H9 (cell line): ENCODE measurements around the gene GAP43. TPM values are rescaled to one million over a fixed set of nuclear protein-coding genes. Genes with fewer than 3 reads are reported as not detected.

ENCODE experiments used
- DNase-seq: peaks from one replicate; pipeline ENCODE4 v3.0.0-alpha.2; 2017
- H2AFZ ChIP-seq: one replicate; pipeline ENCODE4 v1.6.1; 2013; ENCODE audit warnings: mild to moderate bottlenecking, low read length, control low read depth, moderate library complexity
- H2AK5ac ChIP-seq: 2 replicates; pipeline ENCODE4 v1.6.1; 2013; ENCODE audit warnings: low read length, control low read depth, mixed read lengths; ENCODE audit not compliant: insufficient read length
- H2BK120ac ChIP-seq: one replicate; pipeline ENCODE4 v1.6.1; 2013; ENCODE audit warnings: low read depth, mild to moderate bottlenecking, low read length, control low read depth, inconsistent platforms; ENCODE audit not compliant: poor library complexity, severe bottlenecking
- H2BK12ac ChIP-seq: 2 replicates; pipeline ENCODE4 v1.6.1; 2013; ENCODE audit warnings: low read length, control low read depth, mixed read lengths, low read depth; ENCODE audit not compliant: insufficient read length
- H2BK15ac ChIP-seq: 2 replicates; pipeline ENCODE4 v1.6.1; 2013; ENCODE audit warnings: low read depth, low read length, control low read depth
- H2BK20ac ChIP-seq: one replicate; pipeline ENCODE4 v1.6.1; 2013; ENCODE audit warnings: low read depth, mild to moderate bottlenecking, low read length, control low read depth, inconsistent platforms; ENCODE audit not compliant: poor library complexity, severe bottlenecking
- H2BK5ac ChIP-seq: 2 replicates; pipeline ENCODE4 v1.6.1; 2013; ENCODE audit warnings: low read length, control low read depth, mixed read lengths; ENCODE audit not compliant: insufficient read length
- H3K14ac ChIP-seq: 2 replicates; pipeline ENCODE4 v1.6.1; 2013; ENCODE audit warnings: low read length, control low read depth; ENCODE audit not compliant: insufficient read depth
- H3K18ac ChIP-seq: 2 replicates; pipeline ENCODE4 v1.6.1; 2013; ENCODE audit warnings: low read depth, mild to moderate bottlenecking, mixed read lengths, low read length, control low read depth; ENCODE audit not compliant: insufficient read length
- H3K23ac ChIP-seq: 2 replicates; pipeline ENCODE4 v1.6.1; 2013; ENCODE audit warnings: low read length, control low read depth, mixed read lengths, low read depth; ENCODE audit not compliant: insufficient read length
- H3K23me2 ChIP-seq: 2 replicates; pipeline ENCODE4 v1.6.1; 2013; ENCODE audit warnings: low read depth, mild to moderate bottlenecking, mixed read lengths, low read length, control low read depth; ENCODE audit not compliant: insufficient read length, poor library complexity, severe bottlenecking
- H3K27ac ChIP-seq: 2 replicates; pipeline ENCODE4 v1.5.1; 2013; ENCODE audit warnings: low read length, control low read depth, mixed read lengths, low read depth; ENCODE audit not compliant: insufficient read length
- H3K27me3 ChIP-seq: 2 replicates; pipeline ENCODE4 v1.6.1; 2013; ENCODE audit warnings: low read length, control low read depth, inconsistent platforms; ENCODE audit not compliant: insufficient read depth
- H3K4ac ChIP-seq: 2 replicates; pipeline ENCODE4 v1.6.1; 2013; ENCODE audit warnings: low read depth, mild to moderate bottlenecking, control low read depth, inconsistent platforms, low read length, moderate library complexity
- H3K4me1 ChIP-seq: 2 replicates; pipeline ENCODE4 v1.6.1; 2013; ENCODE audit warnings: low read length, control low read depth, inconsistent platforms; ENCODE audit not compliant: insufficient read depth
- H3K4me2 ChIP-seq: 2 replicates; pipeline ENCODE4 v1.6.1; 2013; ENCODE audit warnings: low read length, control low read depth, mixed read lengths; ENCODE audit not compliant: insufficient read length, insufficient read depth
- H3K56ac ChIP-seq: 2 replicates; pipeline ENCODE4 v1.6.1; 2013; ENCODE audit warnings: low read depth, mild to moderate bottlenecking, mixed read lengths, low read length, control low read depth; ENCODE audit not compliant: insufficient read length
- H3K79me1 ChIP-seq: 2 replicates; pipeline ENCODE4 v1.6.1; 2013; ENCODE audit warnings: low read depth, mild to moderate bottlenecking, moderate library complexity, low read length, control low read depth, inconsistent platforms; ENCODE audit not compliant: insufficient read depth, poor library complexity, severe bottlenecking
- H3K79me2 ChIP-seq: 2 replicates; pipeline ENCODE4 v1.6.1; 2013; ENCODE audit warnings: low read length, control low read depth, inconsistent platforms; ENCODE audit not compliant: insufficient read depth
- H3K9ac ChIP-seq: 2 replicates; pipeline ENCODE4 v1.6.1; 2013; ENCODE audit warnings: low read length, control low read depth, mixed read lengths; ENCODE audit not compliant: insufficient read length; ENCODE audit errors: extremely low read depth
- H3K9me3 ChIP-seq: one replicate; pipeline ENCODE4 v1.6.1; 2013; ENCODE audit warnings: low read depth, low read length, inconsistent platforms; ENCODE audit not compliant: control insufficient read depth
- H3T11ph ChIP-seq: one replicate; pipeline ENCODE4 v1.6.1; 2013; ENCODE audit warnings: mild to moderate bottlenecking, low read length, control low read depth, inconsistent platforms
- H4K20me1 ChIP-seq: one replicate; pipeline ENCODE4 v1.6.1; 2013; ENCODE audit not compliant: control insufficient read depth, insufficient read length, insufficient read depth
- H4K5ac ChIP-seq: 2 replicates; pipeline ENCODE4 v1.6.1; 2013; ENCODE audit warnings: low read depth, mild to moderate bottlenecking, mixed read lengths, low read length, control low read depth; ENCODE audit not compliant: insufficient read length
- H4K8ac ChIP-seq: replicated peaks from 2 replicates; pipeline ENCODE4 v1.6.1; 2013; ENCODE audit warnings: low read length, control low read depth, mixed read lengths, low read depth; ENCODE audit not compliant: insufficient read length
- H4K91ac ChIP-seq: 2 replicates; pipeline ENCODE4 v1.6.1; 2013; ENCODE audit warnings: low read depth, mild to moderate bottlenecking, moderate library complexity, mixed read lengths, low read length, control low read depth; ENCODE audit not compliant: insufficient read length
- H3K27ac Mint-ChIP-seq, 3 experiments: 2 replicates in 2 of 3; 3 replicates in 1 of 3; pipeline ENCODE4 v1.8.0; 2020 to 2021; ENCODE audit warnings: mixed read lengths in 3 of 3, mild to moderate bottlenecking in 1 of 3, moderate library complexity in 1 of 3
- H3K27me3 Mint-ChIP-seq: 2 replicates; pipeline ENCODE4 v1.8.0; 2021; ENCODE audit warnings: low read depth, mild to moderate bottlenecking, moderate library complexity, mixed read lengths
- H3K36me3 Mint-ChIP-seq, 3 experiments: 2 replicates in 2 of 3; 3 replicates in 1 of 3; pipeline ENCODE4 v1.8.0; 2020 to 2021; ENCODE audit warnings: low read depth in 3 of 3, mixed read lengths in 3 of 3; ENCODE audit not compliant: insufficient read depth in 1 of 3
- H3K4me1 Mint-ChIP-seq, 2 experiments: 2 replicates each; pipeline ENCODE4 v1.8.0; 2020; ENCODE audit warnings: mixed read lengths in 2 of 2
- H3K4me3 Mint-ChIP-seq, 2 experiments: 2 replicates in 1 of 2; 3 replicates in 1 of 2; pipeline ENCODE4 v1.8.0; 2020 to 2021; ENCODE audit warnings: mild to moderate bottlenecking in 2 of 2, mixed read lengths in 2 of 2, moderate library complexity in 1 of 2
- H3K9me3 Mint-ChIP-seq, 2 experiments: 2 replicates in 1 of 2; 3 replicates in 1 of 2; pipeline ENCODE4 v1.8.0; 2020; ENCODE audit warnings: mild to moderate bottlenecking in 2 of 2, mixed read lengths in 2 of 2, moderate library complexity in 1 of 2
- CTCF ChIP-seq: fragments of 200-600 bp; sonication (generic); conservative IDR thresholded peaks from 3 replicates; pipeline ENCODE4 v1.8.0; 2021; ENCODE audit warnings: antibody characterized with exemption, mild to moderate bottlenecking
- WGBS: extraction: QIAGEN DNeasy Blood & Tissue Kit; methylation state at CpG from one replicate; pipeline ENCODE4 v1.1.7; 2013; ENCODE audit warnings: missing lambda C conversion rate, low lambda C conversion rate, mixed read lengths; ENCODE audit not compliant: insufficient read length; ENCODE audit errors: extremely low coverage; 5-methylcytosine and 5-hydroxymethylcytosine counted together
- total RNA-seq: library from RNA; stranded (reverse); gene quantifications from 2 replicates; pipeline ENCODE4 v1.2.1, GENCODE V29; 2021

The GAP43 gene
- total RNA-seq, 1 experiment from 2014 or later: 12.8 TPM

GRCh38 chr3:115697263-115698053, 74.1 kb downstream of the GAP43 start:
- Histone ChIP-seq H2BK20ac (no peak overlapping the region), H3K79me1 (no peaks in the 10 kb centered on the region), H3K23ac (no peak overlapping the region), H2AK5ac (no peak overlapping the region), H3K14ac (no peak overlapping the region), H3K79me2 (no peaks in the 10 kb centered on the region), H3K4me1 (peaks cover 2% of the 10 kb centered on the region; the same call in 1 of the 2 replicates), H2AFZ (no peak overlapping the region), H3K27ac (no peak overlapping the region), H3K23me2 (no peaks in the 10 kb centered on the region), H3K4ac (no peak overlapping the region), H2BK120ac (no peak overlapping the region), H4K8ac (no peak overlapping the region), H4K20me1 (no peaks in the 10 kb centered on the region), H3K4me2 (no peak overlapping the region), H3K9ac (no peak overlapping the region), H2BK15ac (no peak overlapping the region), H4K91ac (no peak overlapping the region), H2BK12ac (no peak overlapping the region), H3K9me3 (no peaks in the 10 kb centered on the region), H3K27me3 (no peaks in the 10 kb centered on the region), H2BK5ac (no peak overlapping the region), H3K56ac (no peak overlapping the region), H4K5ac (no peak overlapping the region), H3K18ac (no peak overlapping the region), H3T11ph (no peak overlapping the region)
- Mint-ChIP-seq H3K4me1 (peaks cover 14 to 19% of the 10 kb centered on the region in 2 experiments), H3K36me3 (no peaks in the 10 kb centered on the region), H3K4me3 (no peak overlapping the region), H3K27ac (no peak overlapping the region), H3K27me3 (no peaks in the 10 kb centered on the region), H3K9me3 (no peaks in the 10 kb centered on the region)
- TF ChIP-seq CTCF: no peak
- no peak for DNase-seq
- no CpG with 5 or more reads among the region's 7 CpGs for WGBS
